22Rv1 (cell line): ENCODE results near the gene PTPN9.
"Not testable (repeated sequence)": the region's sequence is repeated elsewhere in the genome, so short reads cannot be mapped to it uniquely, and the experiment has no call there.

Source experiments
- ZFX ChIP-seq: fragments of 450-650 bp; IDR thresholded peaks from 2 replicates; pipeline ENCODE4 v1.6.1; 2017; ENCODE audit warnings: antibody characterized with exemption, borderline replicate concordance
- TF ChIP-seq, protein P1 (sequence below): fragments of 450-650 bp; IDR thresholded peaks from 2 replicates; pipeline ENCODE4 v1.5.1; 2017; ENCODE audit warnings: mild to moderate bottlenecking

- TF ChIP-seq, protein P1, sequence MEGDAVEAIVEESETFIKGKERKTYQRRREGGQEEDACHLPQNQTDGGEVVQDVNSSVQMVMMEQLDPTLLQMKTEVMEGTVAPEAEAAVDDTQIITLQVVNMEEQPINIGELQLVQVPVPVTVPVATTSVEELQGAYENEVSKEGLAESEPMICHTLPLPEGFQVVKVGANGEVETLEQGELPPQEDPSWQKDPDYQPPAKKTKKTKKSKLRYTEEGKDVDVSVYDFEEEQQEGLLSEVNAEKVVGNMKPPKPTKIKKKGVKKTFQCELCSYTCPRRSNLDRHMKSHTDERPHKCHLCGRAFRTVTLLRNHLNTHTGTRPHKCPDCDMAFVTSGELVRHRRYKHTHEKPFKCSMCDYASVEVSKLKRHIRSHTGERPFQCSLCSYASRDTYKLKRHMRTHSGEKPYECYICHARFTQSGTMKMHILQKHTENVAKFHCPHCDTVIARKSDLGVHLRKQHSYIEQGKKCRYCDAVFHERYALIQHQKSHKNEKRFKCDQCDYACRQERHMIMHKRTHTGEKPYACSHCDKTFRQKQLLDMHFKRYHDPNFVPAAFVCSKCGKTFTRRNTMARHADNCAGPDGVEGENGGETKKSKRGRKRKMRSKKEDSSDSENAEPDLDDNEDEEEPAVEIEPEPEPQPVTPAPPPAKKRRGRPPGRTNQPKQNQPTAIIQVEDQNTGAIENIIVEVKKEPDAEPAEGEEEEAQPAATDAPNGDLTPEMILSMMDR = not testable (repeated sequence)
- not testable (repeated sequence) for TF ChIP-seq ZFX
Measured at GRCh38 chr15:75477094-75477493, 102.0 kb downstream of the PTPN9 start.
